Central memory CD8-positive, alpha-beta T cell (primary cell): ENCODE data around the gene REEP6.
A peak's percentile ranks its signal among the peaks of the same experiment; 100 is the strongest.
"Not testable (repeated sequence)": the region's sequence is repeated elsewhere in the genome, so short reads cannot be mapped to it uniquely, and the experiment has no call there.

Experiments
- ATAC-seq: fragments of 150-1000 bp; cut with Tn5 transposase; replicated peaks from 2 replicates; pipeline ENCODE4 v1.10.0; 2022; ENCODE audit warnings: mild to moderate bottlenecking, moderate FRiP score, moderate number of reproducible peaks; ENCODE audit not compliant: poor library complexity, severe bottlenecking; ENCODE audit errors: extremely low read depth
- DNase-seq, 2 donors: peaks; one replicate each; pipeline ENCODE4 v3.0.0; 2021; ENCODE audit warnings: low spot score in 2 of 2
- H3K27ac Mint-ChIP-seq: one replicate; pipeline ENCODE4 v1.8.0; 2022; ENCODE audit warnings: low read depth, mild to moderate bottlenecking, moderate library complexity, mixed read lengths
- H3K27me3 Mint-ChIP-seq: one replicate; pipeline ENCODE4 v1.8.0; 2022; ENCODE audit warnings: mixed read lengths
- H3K36me3 Mint-ChIP-seq: one replicate; pipeline ENCODE4 v1.8.0; 2022; ENCODE audit warnings: mild to moderate bottlenecking, moderate library complexity, mixed read lengths; ENCODE audit not compliant: insufficient read depth
- H3K4me1 Mint-ChIP-seq: one replicate; pipeline ENCODE4 v1.8.0; 2022; ENCODE audit warnings: mixed read lengths
- H3K4me3 Mint-ChIP-seq: one replicate; pipeline ENCODE4 v1.8.0; 2022; ENCODE audit warnings: mild to moderate bottlenecking, moderate library complexity, mixed read lengths
- H3K9me3 Mint-ChIP-seq: one replicate; pipeline ENCODE4 v1.8.0; 2022; ENCODE audit warnings: mixed read lengths

The REEP6 gene

GRCh38 chr19:1492474-1493006 is 1.6 kb downstream of the REEP6 start:
- Mint-ChIP-seq H3K36me3 (peaks cover 5% of the 10 kb centered on the region), H3K4me3 (peak overlapping the region; percentile 77), H3K27me3 (no peaks in the 10 kb centered on the region), H3K27ac (no peak overlapping the region), H3K9me3 (no peaks in the 10 kb centered on the region), H3K4me1 (peaks cover 18% of the 10 kb centered on the region)
- DNase-seq (no peak), ATAC-seq (no peak)

GRCh38 chr19:1494115-1494815 is 3.3 kb downstream of the REEP6 start:
- Mint-ChIP-seq H3K36me3 (peaks cover 5% of the 10 kb centered on the region), H3K27me3 (no peaks in the 10 kb centered on the region), H3K4me3 (no peak overlapping the region), H3K27ac (no peak overlapping the region), H3K4me1 (peaks cover 18% of the 10 kb centered on the region), H3K9me3 (no peaks in the 10 kb centered on the region)
- DNase-seq (no peak), ATAC-seq (no peak)

- DNase-seq (no peak), ATAC-seq (no peak)
- Mint-ChIP-seq H3K9me3 (no peaks in the 10 kb centered on the region), H3K4me3 (no peak overlapping the region), H3K27ac (no peak overlapping the region), H3K4me1 (peaks cover 12% of the 10 kb centered on the region), H3K36me3 (peaks cover 9% of the 10 kb centered on the region), H3K27me3 (no peaks in the 10 kb centered on the region)
Observed at GRCh38 chr19:1495051-1495798, 4.2 kb downstream of the REEP6 start.

- ATAC-seq (no peak), DNase-seq (no peak)
- H3K4me3 Mint-ChIP-seq, result no peak overlapping the region
- H3K9me3 Mint-ChIP-seq, result no peaks in the 10 kb centered on the region
- peaks cover 5% of the 10 kb centered on the region for H3K36me3 Mint-ChIP-seq
- no peaks in the 10 kb centered on the region for H3K27me3 Mint-ChIP-seq
- H3K4me1 Mint-ChIP-seq, result peaks cover 7% of the 10 kb centered on the region
- H3K27ac Mint-ChIP-seq, result no peak overlapping the region
Observed at GRCh38 chr19:1495799-1496713, 5.1 kb downstream of the REEP6 start.

DNA sequence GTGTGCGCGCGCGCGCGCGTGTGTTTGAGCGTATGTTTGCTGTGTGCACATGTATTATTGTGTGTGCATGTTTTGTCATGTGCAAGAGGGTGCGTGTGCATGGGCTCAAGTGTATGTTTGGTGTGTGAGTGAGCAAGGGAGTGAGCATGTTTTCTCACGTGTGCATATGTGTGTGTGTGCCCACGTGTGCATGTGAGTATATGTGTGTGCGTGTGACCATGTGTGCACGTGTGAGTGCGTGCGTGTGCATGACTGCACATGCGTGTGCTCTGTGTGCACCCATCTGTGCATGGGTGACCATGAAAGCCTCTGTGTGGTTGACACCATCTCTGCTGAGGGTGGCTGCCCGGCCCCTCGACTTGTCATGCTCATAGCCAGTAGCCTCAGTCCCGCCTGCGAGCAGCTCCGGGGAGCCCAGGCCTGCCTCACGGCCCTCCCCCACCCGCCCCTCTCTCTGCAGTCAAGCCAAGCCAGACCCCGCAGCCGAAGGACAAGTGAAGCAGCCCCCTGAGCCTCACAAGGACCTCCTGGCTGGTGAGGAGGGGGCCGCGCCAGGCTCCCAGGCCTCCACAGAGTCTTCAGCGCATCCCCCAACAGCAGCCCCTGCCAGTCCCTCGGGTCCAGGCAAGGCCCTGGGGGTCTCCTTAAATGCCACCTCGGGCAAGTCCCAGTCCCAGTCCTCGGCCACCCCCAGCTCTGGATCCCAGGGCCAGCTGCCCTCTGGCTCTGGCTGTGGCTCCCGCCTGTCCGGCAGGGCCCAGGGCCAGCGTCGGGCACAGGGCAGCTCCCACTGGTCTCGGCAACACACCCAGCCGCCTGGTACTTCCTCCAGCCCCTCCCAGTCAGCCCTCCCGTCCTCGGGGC is 6.0 kb downstream of the REEP6 start:
- Mint-ChIP-seq H3K9me3 (no peaks in the 10 kb centered on the region), H3K4me1 (peaks cover 2% of the 10 kb centered on the region), H3K36me3 (peaks cover 5% of the 10 kb centered on the region), H3K27ac (no peak overlapping the region), H3K27me3 (no peaks in the 10 kb centered on the region), H3K4me3 (no peak overlapping the region)
- no peak for DNase-seq
- ATAC-seq, result no peak

DNA sequence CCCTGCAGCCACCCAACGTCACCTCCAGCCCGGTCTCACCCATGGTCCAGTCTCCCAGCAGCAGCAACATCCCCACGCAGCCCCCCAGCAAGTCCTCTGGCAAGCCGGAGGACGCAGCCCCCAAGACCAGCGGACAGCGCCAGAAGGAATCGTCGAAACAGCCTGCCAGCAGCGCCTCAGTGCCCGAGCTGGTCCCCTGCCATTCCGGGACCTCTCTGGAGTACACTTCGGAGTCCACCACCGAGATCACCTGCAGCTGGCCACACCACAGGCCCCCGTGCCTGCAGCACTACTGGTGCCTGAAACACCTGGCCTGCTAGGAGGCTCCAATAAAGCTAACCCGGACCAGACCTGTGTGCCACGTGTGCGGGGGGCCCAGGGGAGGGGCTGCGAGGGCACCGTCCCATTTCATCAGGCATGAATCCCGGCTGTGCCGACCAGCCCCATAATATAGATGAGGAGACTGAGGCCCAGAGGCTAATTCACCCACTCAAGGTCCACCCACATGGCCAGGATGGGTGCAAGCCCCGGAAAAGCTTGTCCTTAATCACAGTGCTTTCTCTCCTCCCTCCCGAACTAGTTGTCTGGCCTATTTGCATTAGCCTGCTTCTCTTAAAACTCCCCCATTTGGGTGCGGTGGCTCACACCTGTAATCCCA is 6.7 kb downstream of the REEP6 start:
- Mint-ChIP-seq H3K36me3 (peaks cover 7% of the 10 kb centered on the region), H3K9me3 (no peaks in the 10 kb centered on the region), H3K27ac (no peak overlapping the region), H3K4me3 (no peak overlapping the region), H3K4me1 (no peaks in the 10 kb centered on the region), H3K27me3 (peaks cover 5% of the 10 kb centered on the region)
- ATAC-seq, result no peak
- no peak for DNase-seq

- peaks cover 10% of the 10 kb centered on the region for H3K27me3 Mint-ChIP-seq
- not testable (repeated sequence) for H3K36me3 Mint-ChIP-seq, H3K4me3 Mint-ChIP-seq, H3K4me1 Mint-ChIP-seq, H3K9me3 Mint-ChIP-seq, DNase-seq, H3K27ac Mint-ChIP-seq, ATAC-seq
Observed at GRCh38 chr19:1499231-1499630, 8.2 kb downstream of the REEP6 start.

DNA sequence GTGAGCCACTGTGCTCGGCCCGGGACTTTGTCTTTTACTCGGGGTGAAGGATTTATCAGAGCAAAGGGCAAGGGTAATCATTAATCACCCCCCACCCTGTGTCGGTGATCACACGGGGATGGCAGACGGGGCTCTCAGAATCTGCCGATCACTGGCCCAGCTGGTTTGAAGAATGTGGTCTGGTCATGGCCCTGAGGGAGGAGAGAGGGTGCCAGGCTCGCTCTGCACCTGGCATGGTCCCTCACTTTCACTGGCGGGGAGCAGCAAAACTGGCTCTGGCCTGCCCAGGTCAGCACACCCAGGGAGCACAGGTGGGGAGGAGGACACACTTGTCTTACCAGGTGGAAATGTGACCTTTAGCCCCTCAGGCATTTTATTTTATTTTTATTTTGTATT is 10.2 kb downstream of the REEP6 start:
- H3K27me3 Mint-ChIP-seq, result peaks cover 10% of the 10 kb centered on the region
- no peak overlapping the region for H3K27ac Mint-ChIP-seq
- H3K4me1 Mint-ChIP-seq, result peaks cover 2% of the 10 kb centered on the region
- no peak overlapping the region for H3K4me3 Mint-ChIP-seq
- no peak for DNase-seq
- peaks cover 2% of the 10 kb centered on the region for H3K9me3 Mint-ChIP-seq
- no peak for ATAC-seq
- H3K36me3 Mint-ChIP-seq, result peaks cover 7% of the 10 kb centered on the region

DNA sequence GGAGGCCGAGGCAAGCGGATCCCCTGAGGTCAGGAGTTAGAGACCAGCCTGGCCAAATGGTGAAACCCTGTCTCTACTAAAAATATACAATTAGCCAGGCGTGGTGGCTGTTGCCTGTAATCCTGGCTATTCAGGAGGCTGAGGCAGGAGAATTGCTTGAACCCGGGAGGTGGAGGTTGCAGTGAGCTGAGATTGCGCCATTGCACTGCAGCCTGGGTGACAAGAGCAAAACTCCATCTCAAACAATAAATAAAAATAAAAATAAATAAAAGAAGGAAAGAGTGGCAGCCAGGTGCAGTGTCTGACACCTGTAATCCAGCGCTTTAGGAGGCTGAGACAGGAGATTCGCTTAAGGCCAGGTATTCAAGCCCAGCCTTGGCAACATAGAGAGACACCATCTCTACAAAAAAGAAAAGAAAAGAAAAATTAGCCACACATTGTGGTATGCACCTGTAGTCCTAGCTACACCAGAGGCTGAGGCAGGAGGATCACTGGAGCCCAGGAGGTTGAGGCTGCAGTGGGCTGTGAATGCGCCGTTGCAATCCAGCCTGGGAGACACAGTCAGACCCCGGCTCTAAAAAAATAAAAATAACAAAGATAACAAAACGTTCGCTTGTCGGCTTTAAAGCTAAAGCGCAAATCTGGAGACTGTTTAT is 11.6 kb downstream of the REEP6 start:
- H3K4me3 Mint-ChIP-seq, result no peak overlapping the region
- no peak overlapping the region for H3K27ac Mint-ChIP-seq
- H3K36me3 Mint-ChIP-seq, result peaks cover 9% of the 10 kb centered on the region
- no peak for DNase-seq
- H3K9me3 Mint-ChIP-seq, result peaks cover 5% of the 10 kb centered on the region
- peaks cover 8% of the 10 kb centered on the region for H3K4me1 Mint-ChIP-seq
- no peak for ATAC-seq
- H3K27me3 Mint-ChIP-seq, result peaks cover 10% of the 10 kb centered on the region

DNA sequence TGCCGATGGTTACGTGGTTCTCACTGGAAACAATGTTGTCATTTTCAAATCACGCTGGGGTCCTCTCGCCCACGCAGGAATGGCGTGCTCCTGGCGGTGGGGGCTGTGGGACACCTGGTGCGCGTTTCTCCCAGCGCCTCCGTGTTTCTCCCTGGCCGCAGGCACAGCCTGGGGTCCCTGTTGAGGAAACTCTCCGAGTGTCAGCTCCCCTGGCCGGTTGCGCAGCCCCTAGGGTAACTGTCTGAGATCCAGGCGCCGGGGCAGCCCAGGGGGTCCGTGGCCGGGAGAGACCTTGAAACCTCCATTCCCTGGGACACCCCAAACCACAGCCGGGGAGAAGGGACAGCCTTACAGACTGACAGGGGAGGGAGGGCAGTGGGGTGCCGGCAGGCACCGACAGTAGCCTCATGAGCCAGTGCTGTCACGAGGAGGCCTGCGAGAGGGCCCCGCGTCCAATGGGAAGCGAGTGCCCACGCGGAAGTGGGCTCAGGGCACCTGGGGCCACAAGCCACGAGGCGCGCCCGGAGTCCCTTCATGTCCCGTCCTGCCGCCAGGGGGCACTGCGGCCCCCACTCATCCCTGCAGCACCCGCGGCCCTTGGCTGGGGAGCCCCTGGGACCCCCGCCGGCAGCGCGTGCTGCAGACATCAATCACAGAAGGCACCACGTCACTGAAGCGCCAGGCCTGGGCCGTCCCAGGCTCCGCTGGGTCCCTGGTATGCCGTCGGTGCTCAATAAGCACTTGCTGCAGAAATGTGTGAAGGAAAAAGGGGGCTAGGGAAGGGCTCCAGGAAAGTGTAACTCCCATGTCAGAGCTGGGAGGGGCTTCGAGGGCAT is 12.3 kb downstream of the REEP6 start:
- peaks cover 5% of the 10 kb centered on the region for H3K9me3 Mint-ChIP-seq
- peaks cover 10% of the 10 kb centered on the region for H3K27me3 Mint-ChIP-seq
- DNase-seq (peak; percentile 25 to 47), ATAC-seq (no peak)
- no peak overlapping the region for H3K4me3 Mint-ChIP-seq
- no peak overlapping the region for H3K27ac Mint-ChIP-seq
- peaks cover 11% of the 10 kb centered on the region for H3K36me3 Mint-ChIP-seq
- peaks cover 14% of the 10 kb centered on the region for H3K4me1 Mint-ChIP-seq
